Stimulated activated CD4-positive, alpha-beta T cell treated with anti-CD3 and anti-CD28 coated beads, Interleukin-15, amount 100 ng/mL, for 1 hour (primary cell): ENCODE data around the gene LRP1B.
"Not testable (repeated sequence)": the region's sequence is repeated elsewhere in the genome, so short reads cannot be mapped to it uniquely, and the experiment has no call there.

Experiments used
- DNase-seq, 2 donors: peaks; one replicate each; pipeline ENCODE4 v3.0.0-alpha.2; 2020; ENCODE audit warnings: low read depth in 1 of 2, low spot score in 1 of 2

Gene LRP1B

DNA sequence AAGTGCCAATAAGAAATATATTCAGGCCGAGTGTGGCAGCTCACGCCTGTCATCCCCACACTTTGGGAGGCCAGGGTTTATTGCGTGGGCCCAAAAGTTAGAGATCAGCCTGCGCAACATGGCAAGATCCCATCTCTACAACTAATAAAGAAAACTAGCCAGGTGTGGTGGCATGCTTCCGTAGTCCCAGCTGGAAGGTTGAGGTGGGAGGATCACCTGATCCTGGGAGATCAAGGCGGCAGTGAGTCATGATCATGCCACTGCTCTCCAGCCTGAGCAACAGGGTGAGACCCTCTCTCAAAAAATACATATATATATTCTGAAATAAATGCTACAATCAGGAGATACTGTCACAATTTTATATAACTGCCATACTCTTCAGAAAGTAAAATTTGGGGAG is 1745.9 kb downstream of the LRP1B start:
- DNase-seq: no peak

DNA sequence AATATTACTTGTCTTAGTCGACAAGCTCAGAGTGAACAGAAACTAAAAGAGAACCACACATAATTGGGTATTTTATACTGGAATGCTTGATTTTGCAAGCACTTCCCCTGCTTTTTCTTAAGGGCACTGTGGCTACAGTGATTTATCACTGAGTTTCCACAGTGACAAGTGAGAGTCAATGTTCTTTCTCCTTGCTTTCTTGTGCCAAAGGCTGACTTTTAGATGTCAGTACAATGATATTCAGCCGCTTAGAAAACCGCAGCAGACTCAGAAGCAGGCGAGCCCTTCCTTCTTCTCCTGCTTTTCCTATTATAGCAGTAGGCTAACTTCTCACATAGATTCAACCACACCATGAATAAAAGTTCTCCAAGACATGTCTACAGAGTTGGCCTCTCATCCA is 1747.0 kb downstream of the LRP1B start:
- DNase-seq: no peak

DNA sequence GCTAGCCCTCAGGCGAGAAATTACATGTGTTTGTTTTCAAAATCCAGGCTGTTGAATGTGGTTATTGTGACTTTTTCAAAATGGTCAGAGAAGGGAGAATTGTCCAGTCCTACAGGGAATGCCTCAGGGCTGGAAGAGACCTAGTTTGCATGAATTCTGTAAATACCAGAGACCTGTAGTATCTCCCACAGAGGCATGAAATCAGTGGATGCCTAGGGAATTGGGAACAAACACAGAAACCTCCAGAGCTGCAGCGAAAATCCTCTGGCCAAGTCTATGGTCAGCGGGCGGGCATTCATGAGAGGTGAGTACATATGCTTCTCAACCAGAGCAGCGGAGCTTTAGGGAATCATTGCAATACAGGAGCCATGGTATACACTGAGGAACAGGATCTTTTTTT is 1754.1 kb downstream of the LRP1B start:
- no peak for DNase-seq

DNA sequence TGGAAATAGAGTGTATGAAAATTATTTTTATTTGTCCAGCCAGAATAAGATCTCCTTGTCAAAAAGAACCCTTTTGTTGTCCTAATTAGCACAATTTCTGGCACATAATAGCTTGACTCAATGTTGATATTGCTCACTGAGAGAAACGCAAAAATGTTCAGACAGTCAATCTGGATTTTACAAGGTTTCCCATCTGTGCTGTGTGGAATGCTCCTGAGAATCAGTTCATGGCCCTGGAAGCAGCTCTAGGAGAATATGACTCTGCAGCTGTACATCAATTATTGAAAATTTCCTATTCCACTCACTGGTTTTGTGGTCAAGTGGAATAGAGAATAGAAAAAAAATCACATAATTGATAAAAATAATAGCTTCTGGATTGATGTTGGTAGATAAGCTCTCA is 1767.7 kb downstream of the LRP1B start:
- DNase-seq: no peak

DNA sequence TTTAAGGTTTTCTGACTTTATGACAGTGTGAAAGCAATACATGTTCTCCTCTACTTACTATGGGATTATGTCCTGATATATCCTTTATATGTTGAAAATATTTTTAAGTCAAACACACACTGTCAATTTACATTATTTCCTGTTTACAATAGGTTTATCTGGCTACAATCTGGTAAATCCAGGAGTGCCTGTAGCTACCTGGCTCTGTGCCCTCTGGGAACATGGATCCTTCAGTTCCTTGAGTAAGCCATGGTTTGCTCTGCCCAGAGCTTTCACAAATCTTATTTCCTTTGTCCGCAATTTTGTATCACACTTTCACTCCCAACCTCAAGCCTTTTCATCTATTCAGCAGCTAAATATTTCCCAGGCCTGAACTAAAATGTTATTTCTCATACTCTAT is 1768.5 kb downstream of the LRP1B start:
- DNase-seq: no peak

DNA sequence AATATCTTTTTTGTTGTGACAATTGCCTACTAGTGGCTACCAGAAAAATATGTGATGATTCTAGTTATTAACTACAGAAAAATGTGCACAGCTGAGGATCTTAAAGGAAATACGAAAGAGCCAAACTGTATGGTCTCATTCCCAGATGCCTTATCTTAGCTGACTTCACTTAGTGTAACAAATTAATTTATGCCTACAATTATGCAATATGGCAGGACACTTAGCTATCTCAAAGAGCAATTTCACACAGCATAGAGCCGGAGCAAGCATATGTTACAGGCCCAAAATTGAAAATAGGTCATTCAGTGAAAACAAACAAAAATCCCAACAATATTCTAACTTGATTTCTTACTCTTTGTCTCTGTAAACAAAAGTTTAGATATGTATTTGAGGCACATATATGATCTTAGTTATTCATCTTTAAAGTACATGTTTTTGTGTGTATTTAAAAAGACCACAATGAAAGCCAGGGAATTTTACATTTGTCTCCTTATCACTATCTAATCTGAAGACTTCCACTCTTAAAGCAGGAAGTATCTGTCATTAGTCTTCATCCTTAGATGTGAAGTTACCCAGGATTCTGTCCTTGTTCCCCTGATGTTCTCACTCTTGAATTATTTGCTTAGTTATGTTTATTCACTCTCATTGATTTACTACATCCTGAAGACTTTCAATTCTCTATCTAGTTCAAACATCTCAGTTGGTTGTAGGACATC is 1771.6 kb downstream of the LRP1B start:
- no peak for DNase-seq

DNA sequence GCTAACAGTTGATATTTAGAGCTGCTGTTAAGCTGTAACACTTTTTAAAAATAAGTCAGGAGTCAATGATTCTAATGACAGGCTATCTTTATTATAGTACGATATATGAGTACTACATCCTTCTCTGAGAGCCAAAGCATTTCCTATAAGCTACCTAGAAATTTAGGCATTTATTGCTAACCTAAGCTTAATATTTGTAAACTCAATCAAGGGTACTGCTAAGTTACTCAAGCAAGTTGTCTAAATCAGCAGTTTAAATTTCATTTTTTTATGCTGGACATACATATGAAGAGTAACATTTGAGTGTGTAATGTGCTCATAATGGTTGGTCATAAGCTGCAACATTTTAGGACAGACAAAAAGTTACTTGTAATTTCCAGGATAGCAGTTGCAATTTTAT is 1774.1 kb downstream of the LRP1B start:
- no peak for DNase-seq

DNA sequence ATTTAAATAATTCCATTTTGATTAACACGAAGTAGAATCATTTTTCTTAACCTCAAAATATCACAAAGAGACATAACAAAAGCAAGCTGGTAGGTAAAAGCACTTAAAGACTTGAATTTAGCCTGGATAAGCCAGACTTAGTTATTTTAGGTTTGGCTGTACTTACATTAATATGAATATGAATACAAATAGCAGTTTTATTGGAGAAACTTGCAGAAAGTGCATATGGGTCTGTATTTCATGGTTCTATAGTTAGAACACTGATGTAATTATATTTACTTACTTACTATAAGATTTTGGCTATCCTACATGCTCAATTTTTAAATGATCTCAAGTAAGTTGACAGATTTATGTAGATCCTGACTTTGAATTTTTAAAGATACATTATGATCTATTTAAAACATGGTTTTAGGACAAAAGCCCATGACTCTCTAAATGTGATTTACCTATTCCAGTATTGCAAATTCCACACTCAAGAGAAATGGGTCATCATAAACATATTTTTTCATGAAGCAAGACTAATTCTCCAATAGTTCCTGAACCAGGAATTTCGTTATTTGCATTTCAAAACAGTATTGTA is 1775.2 kb downstream of the LRP1B start:
- DNase-seq: no peak

DNA sequence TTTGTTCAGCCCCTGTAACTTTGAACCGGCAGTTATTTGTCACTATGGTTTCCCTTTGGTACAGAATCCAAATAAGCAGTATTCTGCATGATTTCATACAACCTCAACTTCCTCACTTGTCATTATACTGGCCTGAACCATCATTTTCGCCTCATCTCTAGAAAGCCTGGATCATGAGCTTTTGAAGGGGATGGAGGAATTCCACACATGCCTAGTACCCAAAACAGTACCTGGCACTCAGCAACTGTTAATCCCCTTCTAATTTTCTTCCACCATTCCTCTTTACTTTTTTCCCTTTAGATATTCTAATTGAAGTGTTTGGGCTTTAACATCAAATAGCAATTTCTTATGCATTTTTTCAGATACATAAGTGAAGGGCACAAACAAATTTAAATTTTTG is 1776.3 kb downstream of the LRP1B start:
- DNase-seq: no peak

DNA sequence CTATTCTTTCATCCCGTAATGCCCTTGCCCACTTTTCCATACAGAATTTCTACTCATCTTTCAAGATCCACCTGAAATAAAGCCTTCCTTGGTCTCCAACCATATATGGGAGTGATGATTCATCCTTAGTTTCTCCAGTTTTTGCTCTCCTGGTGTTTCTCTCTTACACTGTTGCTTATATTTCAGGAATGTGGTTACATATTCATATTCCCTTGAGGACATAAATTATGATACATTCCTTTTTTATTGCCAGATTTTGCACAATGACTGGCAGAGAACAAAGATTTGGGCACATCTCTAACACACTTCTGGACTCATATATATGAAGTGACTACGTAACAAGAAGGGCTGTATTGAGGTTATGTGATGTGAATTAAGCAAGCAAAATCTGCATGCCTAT is 1777.3 kb downstream of the LRP1B start:
- DNase-seq: no peak

DNA sequence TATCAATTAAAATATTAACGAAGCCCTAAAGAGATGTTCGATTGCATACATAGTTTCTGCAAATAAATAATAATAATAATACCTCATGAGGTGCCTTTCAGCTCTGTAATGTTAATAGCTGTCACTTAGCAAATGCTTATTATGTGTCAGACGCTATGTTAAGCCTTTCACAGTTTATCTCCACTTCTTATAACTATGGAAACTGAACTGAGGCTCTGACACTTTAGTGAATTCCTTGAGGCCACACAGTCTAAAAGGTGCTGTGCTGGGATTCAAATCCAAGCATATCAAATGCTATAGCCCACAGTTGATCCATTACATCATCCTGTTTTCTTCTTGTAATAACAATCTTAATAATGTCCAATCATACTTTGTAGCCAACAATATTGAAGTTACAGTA is 1779.1 kb downstream of the LRP1B start:
- DNase-seq: no peak

DNA sequence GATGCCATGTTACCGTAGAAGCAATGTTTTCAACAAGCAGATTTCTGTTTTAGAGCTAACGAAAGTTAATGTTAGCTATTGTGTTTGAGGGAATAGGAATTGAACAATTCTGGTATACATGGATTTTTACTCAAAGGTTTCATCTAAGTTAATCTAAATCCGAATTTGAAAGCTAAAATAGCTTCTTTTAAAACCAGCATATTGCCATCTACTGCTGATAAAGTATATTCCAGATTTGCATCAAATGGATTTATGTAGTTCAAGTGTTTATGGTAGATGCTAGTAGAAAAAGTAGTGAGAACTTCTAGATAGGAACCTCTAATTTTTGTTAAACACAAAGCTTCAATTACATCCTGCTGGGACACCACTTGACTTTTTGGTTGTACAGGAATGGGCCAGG is 1781.1 kb downstream of the LRP1B start:
- DNase-seq: no peak

DNA sequence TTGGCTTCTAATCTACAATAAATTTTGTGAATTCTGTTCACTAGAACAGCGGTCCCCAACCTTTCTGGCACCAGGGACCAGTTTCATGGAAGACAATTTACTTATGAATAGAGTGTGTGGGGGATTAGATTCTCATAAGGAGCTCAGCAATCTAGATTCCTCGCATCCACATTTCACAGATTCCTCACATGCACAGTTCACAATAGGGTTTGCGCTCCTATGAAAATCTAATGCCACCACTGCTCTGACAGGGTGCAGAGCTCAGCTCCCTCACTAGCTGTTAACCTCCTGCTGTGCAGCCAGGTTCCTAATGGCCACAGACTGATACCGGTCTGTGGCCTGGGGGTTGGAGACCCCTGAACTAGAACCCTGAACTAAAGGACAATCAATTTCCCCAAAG is 1782.0 kb downstream of the LRP1B start:
- no peak for DNase-seq

DNA sequence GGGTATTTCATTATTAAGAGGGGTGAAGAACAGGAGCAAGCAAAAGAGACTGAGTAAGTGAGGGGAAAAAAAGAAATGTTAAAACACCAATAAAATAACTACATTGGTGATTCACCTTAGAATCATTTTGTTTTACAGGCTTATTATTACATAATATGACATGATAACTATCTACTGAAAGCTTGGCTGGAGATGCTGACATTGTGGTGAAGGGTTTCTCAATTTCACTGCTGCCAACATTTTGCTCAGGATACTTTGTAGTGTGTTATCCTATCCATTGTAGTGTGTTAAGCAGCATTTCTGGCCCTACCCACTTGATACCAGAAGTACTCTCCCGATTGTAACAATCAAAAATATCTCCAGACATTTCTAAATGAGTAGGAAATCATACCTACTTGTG is 1786.0 kb downstream of the LRP1B start:
- no peak for DNase-seq

DNA sequence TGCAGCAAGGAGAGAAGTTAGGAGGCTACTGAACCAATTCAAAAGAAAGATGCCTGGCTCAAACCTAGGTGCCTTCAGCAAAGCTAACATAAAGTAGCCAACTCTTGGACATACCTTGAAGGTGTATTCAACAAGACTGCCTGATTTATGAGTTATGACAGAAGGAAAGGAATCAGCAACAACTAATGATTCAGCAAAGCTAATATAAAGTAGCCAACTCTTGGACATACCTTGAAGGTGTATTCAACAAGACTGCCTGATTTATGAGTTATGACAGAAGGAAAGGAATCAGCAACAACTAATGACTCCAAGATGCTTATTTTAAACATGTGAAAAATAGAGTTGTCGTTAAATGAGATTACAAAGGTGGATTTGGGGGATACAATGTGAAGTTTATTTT is 1786.5 kb downstream of the LRP1B start:
- DNase-seq: not testable (repeated sequence)

DNA sequence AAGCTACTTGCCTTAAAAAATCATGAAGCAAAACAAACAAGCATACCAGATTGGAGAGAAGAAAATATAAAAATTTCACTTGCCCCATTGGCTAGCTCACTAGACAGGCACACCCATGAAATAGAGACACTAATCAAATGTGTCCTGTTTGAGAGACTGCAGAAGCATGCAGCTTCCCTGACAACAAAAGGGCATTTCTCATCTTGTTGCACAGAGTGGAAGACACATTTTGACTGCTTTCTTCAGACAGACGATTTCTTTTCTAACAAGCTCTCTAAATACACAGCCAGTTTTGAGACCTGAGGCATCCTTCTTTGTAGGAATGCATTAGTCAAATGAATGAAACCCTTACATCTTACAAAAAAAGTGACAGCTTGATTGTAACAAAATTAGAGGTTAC is 1792.0 kb downstream of the LRP1B start:
- DNase-seq: no peak

DNA sequence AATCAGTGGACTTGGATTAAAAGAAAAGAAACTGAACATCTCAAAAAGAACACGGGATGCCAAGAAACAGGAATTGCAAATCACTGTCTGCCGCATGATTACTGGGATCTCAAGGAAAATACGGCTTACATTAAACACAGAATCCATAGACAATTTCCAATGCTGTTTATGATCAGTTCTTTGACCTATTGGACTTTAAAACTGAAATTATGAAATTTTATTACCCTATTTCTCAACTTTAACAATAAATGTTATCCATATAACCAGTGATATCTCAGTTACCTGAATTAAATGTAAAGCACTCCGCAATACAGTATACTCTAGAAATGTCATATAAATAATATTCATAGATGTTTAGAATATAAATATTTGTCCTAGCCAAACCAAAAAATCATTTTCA is 1793.8 kb downstream of the LRP1B start:
- DNase-seq: no peak

DNA sequence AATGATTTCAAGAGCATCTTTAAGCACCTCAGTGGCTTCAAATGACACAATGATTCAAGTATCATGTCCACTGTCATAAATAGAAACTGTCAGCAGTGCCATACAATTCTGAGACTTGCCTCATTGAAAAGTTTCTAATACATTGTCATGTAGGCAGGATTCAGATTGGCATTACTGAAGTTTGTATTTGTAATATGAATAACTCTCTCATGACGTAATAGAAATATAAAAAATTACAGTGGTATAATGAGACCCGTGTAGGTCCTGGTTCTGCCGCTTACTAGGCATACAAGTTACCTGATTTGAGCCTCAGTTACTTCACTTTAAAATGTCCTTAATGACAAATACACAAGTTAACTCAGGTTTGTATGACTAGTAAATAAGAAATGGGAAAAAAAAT is 1814.5 kb downstream of the LRP1B start:
- DNase-seq: no peak

DNA sequence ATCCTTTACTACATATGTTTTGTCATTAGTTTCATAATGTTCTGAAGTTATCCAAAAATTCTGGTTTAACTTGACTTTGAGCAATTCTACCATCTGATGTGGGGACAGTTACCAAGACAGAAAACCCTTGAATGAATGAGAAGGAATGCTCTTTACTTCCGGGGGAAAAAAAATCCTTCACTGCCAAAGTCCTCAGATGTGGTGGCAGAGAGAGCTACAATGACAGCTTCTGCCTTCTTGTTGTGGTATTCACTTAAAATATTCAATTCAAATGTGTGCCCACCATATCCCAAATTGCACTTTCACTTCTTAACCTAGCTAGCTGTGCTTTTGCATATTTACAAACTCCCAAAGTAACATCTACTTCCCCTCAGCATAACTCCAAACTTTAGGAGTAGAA is 1818.9 kb downstream of the LRP1B start:
- DNase-seq: no peak

DNA sequence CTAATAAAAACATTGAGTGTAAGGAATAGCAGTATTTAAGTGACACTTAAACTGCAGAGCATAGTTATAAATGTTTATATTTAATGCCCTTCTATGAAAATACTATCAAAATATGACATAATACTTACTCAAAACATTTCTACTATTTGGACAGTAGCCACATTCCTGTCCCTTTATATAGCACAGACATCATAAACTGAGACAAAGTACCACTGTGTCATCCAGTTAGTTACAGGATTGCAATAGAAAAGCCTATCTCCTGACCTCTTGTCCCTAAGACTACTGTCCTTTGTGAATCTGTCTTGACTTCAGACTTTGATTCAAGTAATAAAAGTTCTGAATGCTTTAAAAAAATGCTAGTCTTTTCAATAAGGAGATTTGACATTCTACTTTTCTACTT is 1822.1 kb downstream of the LRP1B start:
- DNase-seq: no peak

DNA sequence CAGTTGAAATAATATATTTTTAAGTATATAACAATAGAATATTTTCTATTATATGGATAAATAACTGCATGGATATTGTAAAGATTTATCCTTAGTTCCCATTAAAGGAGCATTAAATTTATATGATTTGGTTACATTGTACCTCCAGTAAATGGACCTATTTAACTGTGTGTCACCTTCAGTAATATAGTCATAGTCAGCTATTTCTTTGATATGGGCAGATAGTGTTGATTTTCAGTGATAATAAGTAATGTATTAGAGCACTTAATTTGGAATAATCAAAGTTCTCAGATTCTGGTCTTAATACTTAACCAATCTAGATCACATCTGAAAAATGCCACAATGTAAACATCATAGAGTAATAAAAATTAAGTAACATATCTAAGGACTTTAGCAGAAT is 1823.3 kb downstream of the LRP1B start:
- DNase-seq: no peak

DNA sequence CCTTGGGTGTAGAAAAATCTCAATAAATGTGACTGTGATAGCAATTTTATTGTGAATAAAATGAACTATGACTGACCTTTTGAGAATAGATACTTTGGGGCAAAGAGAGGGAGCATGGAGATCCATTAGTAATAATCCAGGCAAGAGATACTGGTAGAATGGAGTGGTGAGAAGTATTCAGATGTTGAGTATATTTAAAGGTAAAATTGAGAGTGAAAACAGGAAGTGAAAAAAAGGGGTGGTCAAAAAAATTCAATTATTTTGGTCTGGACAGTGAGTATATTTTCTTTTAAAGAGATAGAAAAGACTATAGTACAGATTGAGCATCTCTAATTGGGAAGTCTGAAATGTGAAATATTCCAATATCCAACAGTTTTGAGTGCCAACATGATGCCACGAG is 1835.0 kb downstream of the LRP1B start:
- DNase-seq: no peak

DNA sequence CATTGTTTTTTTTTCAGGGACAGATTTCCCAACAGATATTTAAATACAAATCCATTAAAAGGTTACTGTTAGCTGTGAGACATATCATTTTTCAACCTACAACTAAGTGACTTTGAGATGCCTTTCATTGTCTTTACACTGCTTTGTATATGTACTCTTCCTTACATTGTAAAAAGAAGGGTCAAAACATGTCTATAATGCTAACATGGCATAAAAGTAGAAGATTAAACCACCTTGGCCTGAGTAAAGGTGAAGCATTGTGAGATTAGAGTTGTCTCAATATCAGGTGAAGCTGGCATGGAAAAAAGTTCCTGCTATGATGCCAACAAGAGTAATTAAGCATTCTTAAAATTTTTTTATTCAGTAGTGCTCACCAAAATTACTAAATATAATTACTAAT is 1842.1 kb downstream of the LRP1B start:
- no peak for DNase-seq
